IMR-90 (cell line): Measurements from ENCODE around the gene NDUFC2.

Experiments used
- CEBPB ChIP-seq: IDR thresholded peaks from 2 replicates; pipeline ENCODE4 v1.6.1; 2012; ENCODE audit warnings: low read depth, low read length, improper control_type of control experiment
- CHD1 ChIP-seq: IDR thresholded peaks from 2 replicates; pipeline ENCODE4 v1.6.1; 2012; ENCODE audit warnings: low read depth, low read length, improper control_type of control experiment
- CTCF ChIP-seq: conservative IDR thresholded peaks from 2 replicates; pipeline ENCODE4 v1.5.1; 2012; ENCODE audit warnings: mild to moderate bottlenecking, low read depth, low read length, improper control_type of control experiment
- MAFK ChIP-seq: IDR thresholded peaks from 2 replicates; pipeline ENCODE4 v1.6.1; 2012; ENCODE audit warnings: low read depth, low read length, improper control_type of control experiment
- MXI1 ChIP-seq: IDR thresholded peaks from 2 replicates; pipeline ENCODE4 v1.6.1; 2012; ENCODE audit warnings: low read depth, mild to moderate bottlenecking, low read length, moderate library complexity, borderline replicate concordance
- POLR2A ChIP-seq: IDR thresholded peaks from 2 replicates; pipeline ENCODE4 v1.6.1; 2012; ENCODE audit warnings: mild to moderate bottlenecking, low read depth, low read length
- RAD21 ChIP-seq: IDR thresholded peaks from 2 replicates; pipeline ENCODE4 v1.6.1; 2012; ENCODE audit warnings: low read length, improper control_type of control experiment
- USF2 ChIP-seq: fragments of 150-350 bp; IDR thresholded peaks from 2 replicates; pipeline ENCODE4 v1.6.1; 2017; ENCODE audit warnings: mild to moderate bottlenecking, antibody characterized with exemption, low read length, low read depth

- no peak for TF ChIP-seq CTCF
- no peak for TF ChIP-seq POLR2A
- TF ChIP-seq USF2: no peak
- no peak for TF ChIP-seq MXI1
- TF ChIP-seq RAD21: no peak
- no peak for TF ChIP-seq MAFK
- no peak for TF ChIP-seq CEBPB
- TF ChIP-seq CHD1: no peak
Observed at GRCh38 chr11:78094250-78094649, 14.6 kb upstream of the NDUFC2 start.
